GM19099 (cell line): ENCODE measurements around the gene CEACAM16.

Experiments used
- POLR2A ChIP-seq: IDR thresholded peaks from 3 replicates; pipeline ENCODE4 v1.6.1; 2011; ENCODE audit warnings: low read depth; ENCODE audit not compliant: insufficient read length; ENCODE audit errors: extremely low read depth

Gene CEACAM16

DNA sequence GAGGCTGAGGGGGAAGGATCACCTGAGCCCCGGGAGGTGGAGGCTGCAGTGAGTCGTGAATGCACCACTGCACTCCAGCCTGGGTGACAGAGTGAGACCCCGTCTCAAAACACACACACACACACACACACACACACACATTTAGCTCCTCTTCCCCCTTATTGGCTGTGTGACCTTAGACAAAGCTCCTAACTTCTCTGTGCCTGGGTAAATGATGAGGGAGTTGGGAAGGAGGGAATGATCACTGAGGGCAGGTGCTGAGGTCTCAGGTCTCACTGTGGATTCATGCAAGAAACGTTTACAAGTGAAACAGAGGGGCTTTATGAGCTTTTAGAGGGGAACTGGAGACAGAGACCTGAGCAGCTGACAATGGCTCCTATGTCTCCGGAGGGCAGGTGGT lies 32.7 kb downstream of the CEACAM16 start:
- no peak for TF ChIP-seq POLR2A

GRCh38 chr19:44732235-44733014 lies 33.5 kb downstream of the CEACAM16 start:
- TF ChIP-seq POLR2A: no peak

GRCh38 chr19:44734357-44734756 lies 35.4 kb downstream of the CEACAM16 start:
- no peak for TF ChIP-seq POLR2A

DNA sequence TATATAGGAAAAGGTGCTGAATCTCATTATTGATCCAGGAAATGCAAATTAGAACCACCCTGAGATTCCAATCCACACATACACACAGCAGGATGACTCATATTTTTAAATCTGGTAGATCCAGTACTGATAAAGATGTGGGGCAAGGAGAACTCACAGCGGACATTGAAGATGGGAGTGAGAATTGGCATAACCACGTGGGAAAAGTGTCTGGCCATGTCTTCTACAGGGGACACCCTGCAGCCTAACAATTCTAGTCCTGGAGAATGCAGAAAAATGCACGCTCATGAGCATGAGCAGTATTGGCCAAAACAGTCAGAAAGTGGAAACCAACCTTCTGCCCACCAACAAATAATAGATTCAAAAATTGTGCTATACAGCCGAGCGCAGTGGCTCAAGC lies 36.1 kb downstream of the CEACAM16 start:
- TF ChIP-seq POLR2A: no peak

- TF ChIP-seq POLR2A: no peak
Observed at GRCh38 chr19:44737238-44738071, 38.5 kb downstream of the CEACAM16 start.

GRCh38 chr19:44738136-44738535 lies 39.2 kb downstream of the CEACAM16 start:
- no peak for TF ChIP-seq POLR2A

- no peak for TF ChIP-seq POLR2A
Observed at GRCh38 chr19:44738603-44739558, 39.9 kb downstream of the CEACAM16 start.

DNA sequence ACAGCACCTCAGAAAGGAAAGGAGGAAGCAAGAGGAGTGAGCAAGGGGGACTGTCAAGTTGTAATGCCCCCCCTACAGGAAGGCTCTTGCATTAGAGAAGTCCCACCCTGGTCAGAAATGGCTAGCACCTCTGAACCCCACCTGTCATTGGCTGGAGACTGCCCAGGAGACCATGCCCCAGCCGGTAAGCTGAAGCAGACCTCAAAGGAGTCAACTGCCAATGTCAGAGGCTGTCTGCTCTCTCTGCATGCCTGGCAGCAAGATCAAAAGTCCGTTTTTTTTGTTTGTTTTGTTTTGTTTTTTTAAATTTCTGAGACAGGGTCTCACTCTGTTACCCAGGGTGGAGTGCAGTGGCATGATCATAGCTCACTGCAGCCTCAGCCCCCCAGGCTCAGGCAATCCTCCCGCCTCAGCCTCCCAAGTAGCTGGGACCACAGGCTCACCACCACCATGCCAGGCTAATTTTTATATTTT lies 41.4 kb downstream of the CEACAM16 start:
- TF ChIP-seq POLR2A: no peak

DNA sequence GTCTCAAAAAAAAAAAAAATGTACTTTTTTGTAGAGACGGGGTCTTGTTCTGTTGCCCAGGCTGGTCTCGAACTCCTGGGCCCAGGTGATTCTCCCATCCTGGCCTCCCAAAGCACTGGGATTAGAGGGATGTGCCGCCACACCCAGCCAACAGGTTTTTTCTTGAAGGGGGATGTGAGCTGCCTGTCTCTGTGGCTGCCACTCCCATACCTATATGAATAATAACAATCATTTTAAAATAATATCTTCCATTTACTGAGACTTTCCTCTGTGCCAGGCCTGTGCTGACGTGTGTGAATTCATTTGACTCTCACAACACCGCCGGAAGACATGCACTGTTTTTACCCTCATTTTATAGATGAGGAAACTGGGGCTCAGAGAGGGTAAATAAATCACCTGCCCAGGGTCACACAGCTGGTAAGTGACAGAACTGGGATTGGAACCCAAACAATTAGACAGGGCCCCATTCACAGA lies 42.3 kb downstream of the CEACAM16 start:
- TF ChIP-seq POLR2A: no peak

DNA sequence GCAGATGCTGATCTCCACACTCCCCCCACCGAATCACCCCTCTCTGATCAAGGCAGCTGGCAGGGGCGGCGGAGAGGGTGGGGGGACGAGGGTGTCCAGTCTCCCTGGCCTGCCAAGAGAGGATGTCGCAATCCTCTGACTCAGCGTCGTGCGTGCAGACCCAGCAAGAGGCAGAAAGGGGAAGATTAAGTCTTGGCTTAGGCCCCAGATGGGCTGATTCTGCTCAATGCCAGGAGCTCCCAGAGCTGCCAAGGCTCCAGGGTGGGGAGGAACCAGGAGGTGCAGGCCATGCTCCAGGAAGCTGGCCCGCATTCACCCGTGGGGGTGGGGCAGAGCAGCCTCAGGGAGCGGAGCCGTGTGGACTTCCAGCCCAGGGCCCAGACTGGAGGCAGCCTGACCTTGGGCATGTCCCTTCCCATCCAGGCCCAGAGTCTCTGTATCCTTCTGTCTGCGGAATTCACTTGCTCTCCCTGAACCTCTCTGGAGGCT lies 42.9 kb downstream of the CEACAM16 start:
- no peak for TF ChIP-seq POLR2A

GRCh38 chr19:44742330-44743061 lies 43.5 kb downstream of the CEACAM16 start:
- TF ChIP-seq POLR2A: no peak

GRCh38 chr19:44744871-44745332 lies 46.0 kb downstream of the CEACAM16 start:
- TF ChIP-seq POLR2A: no peak

GRCh38 chr19:44745341-44745831 lies 46.4 kb downstream of the CEACAM16 start:
- TF ChIP-seq POLR2A: no peak
